ENCODE results near the gene S100A9.

DNA sequence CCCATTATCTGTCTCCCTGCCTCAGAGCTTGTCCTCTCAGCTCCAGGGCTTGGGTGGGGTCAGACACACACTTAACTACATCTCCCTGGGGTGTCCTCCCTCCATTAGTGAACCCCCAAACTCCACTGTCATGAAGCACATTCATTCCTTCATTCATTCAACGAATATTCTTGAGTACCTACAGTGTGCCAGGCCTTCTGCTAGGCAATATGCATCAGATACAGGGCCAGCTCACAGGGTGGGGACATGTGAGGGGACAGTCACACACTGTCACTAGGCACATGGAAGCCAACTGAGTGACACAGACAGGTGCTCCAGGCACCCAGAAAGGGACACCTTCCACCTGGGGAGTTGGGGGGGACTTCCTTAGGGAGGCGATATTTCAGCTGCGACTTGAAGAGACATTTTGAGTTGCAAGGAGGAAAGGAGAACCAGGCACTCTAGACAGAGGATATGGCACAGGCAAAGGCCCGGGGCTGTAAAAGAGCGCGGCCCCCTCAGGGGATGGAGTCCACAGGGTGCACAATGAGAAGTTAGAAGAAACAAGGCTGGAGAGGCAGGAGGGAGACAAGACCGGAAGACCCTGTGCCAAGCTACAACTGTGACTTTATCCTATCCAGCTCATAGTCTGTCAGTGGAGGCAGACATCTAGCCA, 41.9 kb downstream of the S100A9 start:
- TF ChIP-seq, protein P1, sequence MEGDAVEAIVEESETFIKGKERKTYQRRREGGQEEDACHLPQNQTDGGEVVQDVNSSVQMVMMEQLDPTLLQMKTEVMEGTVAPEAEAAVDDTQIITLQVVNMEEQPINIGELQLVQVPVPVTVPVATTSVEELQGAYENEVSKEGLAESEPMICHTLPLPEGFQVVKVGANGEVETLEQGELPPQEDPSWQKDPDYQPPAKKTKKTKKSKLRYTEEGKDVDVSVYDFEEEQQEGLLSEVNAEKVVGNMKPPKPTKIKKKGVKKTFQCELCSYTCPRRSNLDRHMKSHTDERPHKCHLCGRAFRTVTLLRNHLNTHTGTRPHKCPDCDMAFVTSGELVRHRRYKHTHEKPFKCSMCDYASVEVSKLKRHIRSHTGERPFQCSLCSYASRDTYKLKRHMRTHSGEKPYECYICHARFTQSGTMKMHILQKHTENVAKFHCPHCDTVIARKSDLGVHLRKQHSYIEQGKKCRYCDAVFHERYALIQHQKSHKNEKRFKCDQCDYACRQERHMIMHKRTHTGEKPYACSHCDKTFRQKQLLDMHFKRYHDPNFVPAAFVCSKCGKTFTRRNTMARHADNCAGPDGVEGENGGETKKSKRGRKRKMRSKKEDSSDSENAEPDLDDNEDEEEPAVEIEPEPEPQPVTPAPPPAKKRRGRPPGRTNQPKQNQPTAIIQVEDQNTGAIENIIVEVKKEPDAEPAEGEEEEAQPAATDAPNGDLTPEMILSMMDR (conservative IDR thresholded peaks at IDR 0.05): no peak
- TF ChIP-seq ZFX (IDR thresholded peaks at IDR 0.05): no peak

All from C4-2B (cell line).